ENCODE measurements around the gene TRPM5. TPM values are rescaled to one million over a fixed set of nuclear protein-coding genes. Genes with fewer than 3 reads are reported as not detected.
A peak's percentile ranks its signal among the peaks of the same experiment; 100 is the strongest.

Gene TRPM5
- total and polyA plus RNA-seq, 2 of the 8 experiments (the other 6 are each of a cell fraction or from before 2014, with no cell fraction given): 0.02 TPM; not detected in 1

- H4K5ac ChIP-seq (ENCODE audit: insufficient read length, low read depth, low read length): no peak overlapping the region
- 89% methylated on average over 10 of the region's 10 CpGs; no CpG with 5 or more reads in 1 of the 2 experiments for WGBS, 2 experiments (ENCODE audit: extremely low coverage in 1 of 2, insufficient coverage in 1 of 2, insufficient read length in 1 of 2, insufficient replicate concordance in 2 of 2, low coverage in 1 of 2, low lambda C conversion rate in 2 of 2, missing lambda C conversion rate in 1 of 2)
- H2BK15ac ChIP-seq (ENCODE audit: low read length): no peak overlapping the region
- H3K23ac ChIP-seq (ENCODE audit: insufficient read length): no peak overlapping the region
- peaks cover 2 to 13% (median 7%) of the 10 kb centered on the region in 4 experiments; a peak in 6 of 7 replicates for H3K27me3 ChIP-seq (replicated peaks in 1 of 4; ENCODE audit: control insufficient read depth in 3 of 4, extremely low read depth in 1 of 4, insufficient read depth in 3 of 4, low read length in 3 of 4)
- no peak overlapping the region for H2BK120ac ChIP-seq (replicated peaks; ENCODE audit: low read depth, low read length)
- no peaks in the 10 kb centered on the region for H3K79me1 ChIP-seq (ENCODE audit: low read depth, low read length)
- no peak overlapping the region for H3K4me2 ChIP-seq (ENCODE audit: insufficient read depth in 1 of 2, low read depth in 2 of 2, low read length in 2 of 2)
- no peaks in the 10 kb centered on the region for H3K36me3 ChIP-seq (ENCODE audit: control insufficient read depth in 2 of 4, insufficient read depth in 4 of 4, low read length in 3 of 4)
- no peak overlapping the region for H4K91ac ChIP-seq (replicated peaks; ENCODE audit: insufficient read length, low read length)
- H3K4me3 ChIP-seq (ENCODE audit: extremely low read depth in 1 of 4, insufficient read depth in 2 of 4, low read depth in 3 of 4, low read length in 4 of 4): no peak overlapping the region
- TF ChIP-seq CBX8 (IDR thresholded peaks at IDR 0.05; ENCODE audit: borderline replicate concordance, low read depth, low read length) (no peak), CEBPB (IDR thresholded peaks at IDR 0.05; ENCODE audit: low read depth, low read length) (no peak), EP300 (IDR thresholded peaks at IDR 0.05; ENCODE audit: borderline replicate concordance in 1 of 2, low read depth in 2 of 2, low read length in 2 of 2) (no peak), TAF1 (IDR thresholded peaks at IDR 0.05; ENCODE audit: low read depth, low read length) (no peak), PHF8 (conservative IDR thresholded peaks at IDR 0.05; ENCODE audit: low read depth, low read length) (no peak)
- DNase-seq (ENCODE audit: low read depth in 1 of 2, low spot score in 2 of 2) (no peak), FAIRE-seq (no peak)
- H3K27ac ChIP-seq (ENCODE audit: low read depth, low read length): no peak overlapping the region
- H2BK5ac ChIP-seq (ENCODE audit: low read depth, low read length): no peak overlapping the region
- no peaks in the 10 kb centered on the region; a peak in 1 of 7 replicates for H3K4me1 ChIP-seq (replicated peaks in 1 of 4; ENCODE audit: control insufficient read depth in 3 of 4, insufficient read depth in 4 of 4, low read length in 3 of 4)
- no peaks in the 10 kb centered on the region for H3K79me2 ChIP-seq (ENCODE audit: control insufficient read depth in 1 of 2, insufficient read depth in 2 of 2, low read length in 2 of 2)
- H3K23me2 ChIP-seq (ENCODE audit: low read depth, low read length): peaks cover 7% of the 10 kb centered on the region; the same call in 1 of the 2 replicates
- POLR2A ChIA-PET (ENCODE audit: partially characterized antibody): interaction anchor here (0.8 to 1.2 kb wide), 2 partner anchors 9 to 97 kb away, joined by 3 read pairs; no protein-coding TSS in a partner anchor
- no peak overlapping the region for H3K18ac ChIP-seq (ENCODE audit: extremely low read depth, low read length)
- H3K4ac ChIP-seq (replicated peaks; ENCODE audit: insufficient read length, low read depth, low read length): no peak overlapping the region
- CTCF ChIA-PET (ENCODE audit: partially characterized antibody): interaction anchor here (0.7 to 2.6 kb wide), 9 partner anchors 8 to 456 kb away, joined by 3 to 16 read pairs (median 4); partner anchors contain the start of gene TSSC4
- no peak overlapping the region for H4K8ac ChIP-seq (ENCODE audit: extremely low read depth, insufficient read depth, low read length)
- H2AK5ac ChIP-seq (ENCODE audit: low read depth, low read length): no peak overlapping the region
- H3K9ac ChIP-seq (replicated peaks in 1 of 4; ENCODE audit: extremely low read depth in 1 of 4, low read depth in 3 of 4, low read length in 3 of 4): no peak overlapping the region
- no peak overlapping the region for H3K14ac ChIP-seq (ENCODE audit: insufficient read length)
- peaks cover 0 to 9% of the 10 kb centered on the region in 2 experiments for H4K20me1 ChIP-seq (replicated peaks in 1 of 2; ENCODE audit: control insufficient read depth in 1 of 2, insufficient read depth in 2 of 2, low read length in 2 of 2)
- 0 out of 2 replicates have a peak overlapping the region, but pooled peaks have one; percentile 3 for H2BK12ac ChIP-seq (ENCODE audit: low read depth, low read length)
- H2BK20ac ChIP-seq (ENCODE audit: low read length): no peak overlapping the region
- no peak overlapping the region for H3K56ac ChIP-seq (replicated peaks; ENCODE audit: insufficient read length, low read depth, low read length)
- H2AFZ ChIP-seq (ENCODE audit: low read length): no peak overlapping the region
- no peaks in the 10 kb centered on the region for H3K9me3 ChIP-seq (ENCODE audit: insufficient read depth in 2 of 2, low read depth in 1 of 2, low read length in 1 of 2)
Observed at GRCh38 chr11:2436013-2436520, 8.2 kb downstream of the TRPM5 start.

All from H1 (cell line).